ENCODE data around the gene STPG3.

STPG3 gene

DNA sequence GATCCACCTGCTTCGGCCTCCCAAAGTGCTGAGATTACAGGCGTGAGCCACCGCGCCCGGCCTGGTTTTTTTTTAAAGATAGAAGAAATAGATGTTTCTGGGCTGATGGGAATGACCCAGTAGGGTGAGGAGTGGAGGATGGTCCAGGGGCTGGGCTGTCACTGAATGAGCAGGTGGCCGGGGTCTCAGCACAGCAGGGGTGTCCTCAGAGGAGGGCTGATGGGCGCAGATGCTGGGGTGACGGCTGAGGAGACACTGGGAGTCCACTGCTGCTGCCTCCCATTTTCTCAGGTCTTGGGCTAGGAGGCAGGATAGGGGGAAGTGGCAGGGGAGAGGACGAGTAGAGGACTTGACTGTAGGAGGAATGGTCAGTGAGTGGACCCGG is 24.1 kb downstream of the STPG3 start:
- Histone ChIP-seq H3K9ac (ENCODE audit: low read length) (no peak overlapping the region), H3K4me3 (ENCODE audit: low read length) (no peak overlapping the region), H3K27me3 (replicated peaks; ENCODE audit: control insufficient read depth, insufficient read depth, low read length) (peaks cover 9% of the 10 kb centered on the region), H3K4me1 (ENCODE audit: control insufficient read depth, insufficient read depth, low read length) (peaks cover 23% of the 10 kb centered on the region), H3K9me3 (ENCODE audit: control insufficient read depth, low read length) (no peaks in the 10 kb centered on the region), H3K36me3 (ENCODE audit: control insufficient read depth, insufficient read depth, low read length, severe bottlenecking) (peaks cover 8% of the 10 kb centered on the region)
- no peak for DNase-seq (ENCODE audit: low read depth)

DNA sequence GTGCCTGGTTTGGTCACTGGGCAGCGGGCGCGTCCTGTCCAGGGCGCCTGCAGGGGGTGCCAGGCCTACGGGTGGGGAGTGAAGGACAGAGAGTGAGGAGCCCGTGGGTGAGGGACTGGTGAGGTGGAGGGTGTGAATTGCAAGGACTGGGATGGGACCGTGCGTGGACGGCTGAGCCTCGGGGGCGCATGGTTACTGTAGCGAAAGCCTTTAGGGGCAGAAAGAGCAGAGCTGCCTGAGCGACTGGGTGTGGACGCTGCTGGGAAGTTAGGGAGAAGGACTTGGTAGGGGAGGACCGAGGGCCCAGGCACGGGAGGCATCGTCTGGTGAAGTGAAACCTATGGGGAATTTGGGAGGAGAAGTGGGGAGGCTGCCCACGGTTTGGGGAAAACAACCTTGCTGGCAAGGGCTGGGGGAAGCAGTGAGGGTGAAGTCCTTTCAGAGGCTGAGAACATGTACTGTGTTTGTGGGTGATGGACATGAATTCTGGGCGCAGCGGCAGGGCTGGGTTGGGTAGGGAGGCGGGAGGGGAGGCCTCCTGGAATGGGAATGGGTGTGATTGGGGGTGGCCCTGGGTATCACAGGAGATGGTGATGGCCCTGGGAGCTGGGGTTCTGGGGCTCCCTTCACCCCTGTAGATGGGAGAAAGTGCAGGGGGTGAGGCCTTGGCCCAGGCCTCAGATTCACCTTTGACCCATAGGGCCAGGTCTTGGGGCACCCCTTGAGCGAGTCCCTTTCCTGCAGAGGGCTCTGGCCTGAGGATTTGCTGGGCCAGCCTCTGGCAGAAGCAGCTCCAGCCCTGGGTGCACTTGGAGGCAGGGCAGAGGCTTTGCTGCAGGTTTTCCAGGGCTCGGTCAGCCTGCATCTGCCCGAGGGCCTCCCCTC is 24.7 kb downstream of the STPG3 start:
- Histone ChIP-seq H3K4me1 (ENCODE audit: control insufficient read depth, insufficient read depth, low read length) (peaks cover 23% of the 10 kb centered on the region), H3K4me3 (ENCODE audit: low read length) (no peak overlapping the region), H3K27me3 (replicated peaks; ENCODE audit: control insufficient read depth, insufficient read depth, low read length) (peaks cover 14% of the 10 kb centered on the region), H3K9me3 (ENCODE audit: control insufficient read depth, low read length) (no peaks in the 10 kb centered on the region), H3K9ac (ENCODE audit: low read length) (no peak overlapping the region), H3K36me3 (ENCODE audit: control insufficient read depth, insufficient read depth, low read length, severe bottlenecking) (peaks cover 6% of the 10 kb centered on the region)
- DNase-seq (ENCODE audit: low read depth), result no peak

DNA sequence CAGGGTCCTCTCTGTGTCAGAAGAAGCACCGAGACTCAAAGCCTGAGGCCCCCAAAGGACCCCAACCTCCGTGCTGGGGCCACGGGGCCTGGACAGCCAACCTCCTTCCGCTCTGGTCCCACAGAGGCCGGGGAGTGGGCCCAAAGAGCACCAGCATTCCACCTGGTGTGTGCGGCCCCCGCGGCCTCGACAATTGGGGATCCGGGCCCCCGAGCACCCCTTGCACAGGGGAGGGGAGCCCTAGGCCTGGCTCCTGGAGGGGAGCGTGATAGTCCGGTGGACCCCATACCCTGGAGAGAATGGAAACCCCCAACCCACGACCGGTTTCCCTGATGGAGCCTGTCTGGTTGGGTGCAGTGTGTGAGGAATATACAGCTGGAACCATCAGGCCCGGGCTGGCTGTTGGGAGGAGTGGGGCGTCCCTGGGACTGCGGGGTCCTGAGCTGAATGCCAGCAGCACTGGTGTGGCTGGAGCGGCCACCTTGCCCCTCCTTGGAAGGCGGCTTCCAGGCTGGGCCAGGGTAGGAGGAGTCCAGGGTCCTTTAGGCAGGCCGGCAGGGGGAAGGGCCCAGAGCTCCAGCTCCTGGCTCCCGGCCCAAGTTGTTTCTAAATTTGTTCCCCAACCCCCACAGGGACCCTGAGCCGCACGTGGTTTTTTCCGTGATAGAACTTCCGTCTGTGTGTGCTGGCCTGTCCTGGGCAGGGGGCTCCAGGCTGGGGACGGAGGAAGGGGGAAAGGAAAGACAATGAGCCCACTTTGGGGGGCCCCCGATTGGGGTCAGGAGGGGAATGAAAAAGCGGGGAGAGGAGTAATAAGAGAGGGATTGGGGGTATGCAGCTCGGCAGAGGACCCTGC is 25.6 kb downstream of the STPG3 start:
- DNase-seq (ENCODE audit: low read depth), result peak; percentile 80

DNA sequence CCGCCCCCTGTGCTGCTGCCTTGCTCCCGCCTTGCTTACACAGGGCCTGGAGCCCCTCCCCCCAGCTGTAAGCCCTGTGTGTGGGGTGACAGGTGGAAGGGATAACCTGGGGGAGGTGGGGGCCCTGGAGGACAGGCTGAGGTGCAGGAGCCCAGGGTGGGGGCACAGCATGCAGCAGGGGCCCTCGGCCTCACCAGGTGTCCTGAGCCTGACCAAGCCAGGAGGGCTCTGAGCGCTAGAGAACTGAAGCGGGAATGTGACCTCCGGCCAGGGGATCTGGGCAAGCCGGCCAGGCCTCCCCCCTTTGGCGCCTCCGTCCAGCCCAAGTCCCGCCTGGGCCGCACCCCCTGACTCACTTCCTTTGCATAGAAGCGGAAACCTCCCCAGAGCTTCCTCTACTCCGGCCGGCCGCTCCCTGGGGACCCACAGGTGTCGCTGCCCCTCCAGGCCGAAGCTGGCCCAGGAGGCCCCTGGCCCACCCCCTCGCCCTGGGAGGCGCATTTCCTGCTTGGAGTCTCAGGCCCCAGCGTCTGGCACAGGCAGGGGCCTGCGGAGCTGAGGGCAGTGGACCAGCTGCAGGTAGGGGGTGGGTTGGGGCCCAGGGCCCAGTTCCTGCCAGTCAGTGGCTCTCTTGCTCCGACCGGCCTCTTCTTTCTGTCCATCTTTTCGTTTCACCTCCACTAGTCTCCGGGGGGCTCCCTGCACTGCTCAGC is 26.4 kb downstream of the STPG3 start, which contains the start of gene TOR4A:
TOR4A (plus strand) TSS at position 398 of the 713 bp plus-strand sequence. CDS start 964 bp downstream, outside the sequence.
- peak within 1 kb of the TSS; percentile 61 for H3K4me3 ChIP-seq (ENCODE audit: low read length)
- peaks cover 14% of the 10 kb centered on the region for H3K27me3 ChIP-seq (replicated peaks; ENCODE audit: control insufficient read depth, insufficient read depth, low read length)
- DNase-seq (ENCODE audit: low read depth), result peak; percentile 92
- H3K36me3 ChIP-seq (ENCODE audit: control insufficient read depth, insufficient read depth, low read length, severe bottlenecking), result no peaks in the 10 kb centered on the region
- H3K9ac ChIP-seq (ENCODE audit: low read length), result peak within 1 kb of the TSS; percentile 63
- no peaks in the 10 kb centered on the region for H3K9me3 ChIP-seq (ENCODE audit: control insufficient read depth, low read length)
- H3K4me1 ChIP-seq (ENCODE audit: control insufficient read depth, insufficient read depth, low read length), result peaks cover 23% of the 10 kb centered on the region

More for the DNA sequence above, 25.6 kb downstream of the STPG3 start:
- H3K4me3 ChIP-seq (ENCODE audit: low read length), result peak overlapping the region; percentile 61
- H3K9me3 ChIP-seq (ENCODE audit: control insufficient read depth, low read length), result no peaks in the 10 kb centered on the region
- no peaks in the 10 kb centered on the region for H3K36me3 ChIP-seq (ENCODE audit: control insufficient read depth, insufficient read depth, low read length, severe bottlenecking)
- H3K9ac ChIP-seq (ENCODE audit: low read length), result peak overlapping the region; percentile 63
- H3K4me1 ChIP-seq (ENCODE audit: control insufficient read depth, insufficient read depth, low read length), result peaks cover 23% of the 10 kb centered on the region
- H3K27me3 ChIP-seq (replicated peaks; ENCODE audit: control insufficient read depth, insufficient read depth, low read length), result peaks cover 14% of the 10 kb centered on the region

DNA sequence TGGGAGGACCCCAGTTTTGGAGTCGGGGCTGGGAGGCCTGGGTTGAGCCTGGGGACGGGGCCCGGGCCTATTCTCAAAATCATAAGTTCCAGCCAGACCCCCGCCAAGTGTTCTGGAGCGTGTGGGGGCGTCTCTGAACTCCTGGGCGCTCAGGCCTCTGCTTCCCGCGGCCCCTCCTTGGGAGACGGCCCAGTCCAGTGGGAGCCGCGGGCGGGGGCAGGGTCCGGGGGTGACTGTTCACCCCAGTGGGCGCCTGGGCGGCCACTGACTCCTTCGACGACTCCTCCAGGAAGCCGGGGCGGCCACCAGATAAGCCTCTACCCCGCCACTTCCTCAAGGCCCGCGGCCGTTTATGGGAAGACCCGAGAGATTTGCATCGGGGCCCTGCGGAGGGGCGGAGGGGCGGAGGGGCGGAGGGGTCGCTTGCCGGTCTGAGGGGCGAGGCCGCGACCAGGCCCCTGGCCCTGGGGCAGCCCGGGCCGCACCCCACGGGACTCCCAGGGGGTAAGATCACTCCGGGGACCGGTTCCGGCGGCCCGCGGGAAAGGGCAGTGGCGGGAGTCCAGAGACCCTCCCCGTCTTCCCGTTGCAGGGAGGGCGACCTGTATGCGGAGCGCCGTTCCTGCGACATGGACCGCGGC is 27.1 kb downstream of the STPG3 start:
- peak; percentile 51 for DNase-seq (ENCODE audit: low read depth)
- H3K36me3 ChIP-seq (ENCODE audit: control insufficient read depth, insufficient read depth, low read length, severe bottlenecking), result no peaks in the 10 kb centered on the region
- peaks cover 23% of the 10 kb centered on the region for H3K4me1 ChIP-seq (ENCODE audit: control insufficient read depth, insufficient read depth, low read length)
- H3K27me3 ChIP-seq (replicated peaks; ENCODE audit: control insufficient read depth, insufficient read depth, low read length), result peaks cover 14% of the 10 kb centered on the region
- H3K9ac ChIP-seq (ENCODE audit: low read length), result peak overlapping the region; percentile 34
- H3K4me3 ChIP-seq (ENCODE audit: low read length), result peak overlapping the region; percentile 61
- H3K9me3 ChIP-seq (ENCODE audit: control insufficient read depth, low read length), result no peaks in the 10 kb centered on the region

DNA sequence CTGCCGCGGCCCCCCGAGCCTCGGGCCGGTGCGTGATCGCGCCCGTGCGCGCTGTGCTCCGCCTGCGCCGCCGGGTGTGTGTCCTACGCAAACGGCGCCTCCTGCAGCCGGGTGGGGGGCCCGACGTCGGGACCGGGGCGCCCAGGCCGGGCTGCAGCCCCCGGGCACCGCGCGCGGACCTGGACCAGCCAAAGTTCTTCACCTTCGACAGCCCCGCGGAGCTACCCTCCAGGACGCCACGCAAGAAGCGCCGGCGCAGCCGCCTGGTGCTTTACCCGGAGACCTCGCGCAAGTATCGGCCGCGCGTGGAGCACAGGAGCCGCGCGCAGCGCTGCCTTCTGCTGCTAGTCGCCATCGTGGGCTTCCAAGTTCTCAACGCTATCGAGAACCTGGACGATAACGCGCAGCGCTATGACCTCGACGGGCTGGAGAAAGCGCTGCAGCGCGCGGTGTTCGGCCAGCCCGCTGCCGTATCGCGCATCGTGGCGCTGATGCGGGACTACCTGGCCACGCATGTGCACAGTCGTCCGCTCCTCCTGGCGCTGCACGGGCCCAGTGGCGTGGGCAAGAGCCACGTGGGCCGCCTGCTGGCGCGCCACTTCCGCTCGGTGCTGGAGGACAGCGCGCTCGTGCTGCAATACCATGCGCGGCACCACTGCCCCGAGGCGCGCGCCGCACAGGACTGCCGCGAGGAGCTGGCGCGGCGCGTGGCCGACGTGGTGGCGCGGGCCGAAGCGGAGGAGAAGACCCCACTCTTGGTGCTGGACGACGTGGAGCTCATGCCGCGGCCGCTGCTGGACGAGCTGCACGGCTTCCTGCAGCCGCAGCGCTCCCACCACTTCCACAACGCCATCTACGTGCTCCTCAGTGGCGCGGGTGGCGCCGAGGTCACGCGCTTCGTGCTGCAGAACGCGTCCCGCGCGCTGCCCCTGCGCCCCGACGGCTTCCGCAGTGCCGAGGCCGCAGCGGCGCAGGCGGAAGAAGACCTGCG is 27.9 kb downstream of the STPG3 start:
- H3K36me3 ChIP-seq (ENCODE audit: control insufficient read depth, insufficient read depth, low read length, severe bottlenecking), result no peaks in the 10 kb centered on the region
- no peaks in the 10 kb centered on the region for H3K9me3 ChIP-seq (ENCODE audit: control insufficient read depth, low read length)
- no peak overlapping the region for H3K4me3 ChIP-seq (ENCODE audit: low read length)
- DNase-seq (ENCODE audit: low read depth), result no peak
- peaks cover 14% of the 10 kb centered on the region for H3K27me3 ChIP-seq (replicated peaks; ENCODE audit: control insufficient read depth, insufficient read depth, low read length)
- no peak overlapping the region for H3K9ac ChIP-seq (ENCODE audit: low read length)
- H3K4me1 ChIP-seq (ENCODE audit: control insufficient read depth, insufficient read depth, low read length), result peaks cover 23% of the 10 kb centered on the region

DNA sequence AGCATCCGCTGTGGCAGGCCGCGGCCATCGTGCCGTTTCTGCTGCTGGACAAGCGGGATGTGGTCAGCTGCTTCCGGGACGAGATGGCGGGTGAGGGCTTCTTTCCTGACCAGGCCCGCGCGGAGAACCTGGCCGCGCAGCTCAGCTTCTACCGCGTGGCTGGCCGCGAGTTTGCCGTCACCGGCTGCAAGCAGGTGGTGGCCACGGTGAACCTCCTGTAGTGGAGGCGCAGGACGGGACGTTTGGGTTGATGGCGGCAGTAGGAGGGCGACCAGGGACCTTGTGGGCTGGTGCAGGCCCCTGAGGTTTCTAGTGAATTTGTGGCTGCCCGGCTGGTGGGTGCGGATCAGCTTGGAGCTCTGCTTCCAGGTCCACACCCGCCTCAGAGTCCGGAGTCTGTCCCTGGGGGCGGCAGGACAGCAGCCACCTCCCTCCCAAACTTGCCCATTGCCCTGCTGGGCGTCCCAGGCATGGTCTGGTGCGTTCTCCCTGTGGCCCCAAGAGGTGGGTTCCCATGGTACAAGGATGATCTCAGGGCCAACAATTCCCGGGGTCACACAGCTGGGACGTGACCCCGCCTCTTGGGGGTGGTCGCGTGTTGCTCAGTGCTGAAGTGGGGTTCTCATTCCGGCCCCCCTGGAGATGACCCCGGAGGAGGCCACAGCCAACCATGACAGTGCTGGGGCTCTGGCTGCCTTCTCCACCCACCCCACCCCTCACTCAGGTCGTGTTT is 28.8 kb downstream of the STPG3 start:
- Histone ChIP-seq H3K27me3 (replicated peaks; ENCODE audit: control insufficient read depth, insufficient read depth, low read length) (peaks cover 14% of the 10 kb centered on the region), H3K9ac (ENCODE audit: low read length) (no peak overlapping the region), H3K4me3 (ENCODE audit: low read length) (no peak overlapping the region), H3K36me3 (ENCODE audit: control insufficient read depth, insufficient read depth, low read length, severe bottlenecking) (no peaks in the 10 kb centered on the region), H3K9me3 (ENCODE audit: control insufficient read depth, low read length) (no peaks in the 10 kb centered on the region), H3K4me1 (ENCODE audit: control insufficient read depth, insufficient read depth, low read length) (peaks cover 23% of the 10 kb centered on the region)
- DNase-seq (ENCODE audit: low read depth), result no peak

DNA sequence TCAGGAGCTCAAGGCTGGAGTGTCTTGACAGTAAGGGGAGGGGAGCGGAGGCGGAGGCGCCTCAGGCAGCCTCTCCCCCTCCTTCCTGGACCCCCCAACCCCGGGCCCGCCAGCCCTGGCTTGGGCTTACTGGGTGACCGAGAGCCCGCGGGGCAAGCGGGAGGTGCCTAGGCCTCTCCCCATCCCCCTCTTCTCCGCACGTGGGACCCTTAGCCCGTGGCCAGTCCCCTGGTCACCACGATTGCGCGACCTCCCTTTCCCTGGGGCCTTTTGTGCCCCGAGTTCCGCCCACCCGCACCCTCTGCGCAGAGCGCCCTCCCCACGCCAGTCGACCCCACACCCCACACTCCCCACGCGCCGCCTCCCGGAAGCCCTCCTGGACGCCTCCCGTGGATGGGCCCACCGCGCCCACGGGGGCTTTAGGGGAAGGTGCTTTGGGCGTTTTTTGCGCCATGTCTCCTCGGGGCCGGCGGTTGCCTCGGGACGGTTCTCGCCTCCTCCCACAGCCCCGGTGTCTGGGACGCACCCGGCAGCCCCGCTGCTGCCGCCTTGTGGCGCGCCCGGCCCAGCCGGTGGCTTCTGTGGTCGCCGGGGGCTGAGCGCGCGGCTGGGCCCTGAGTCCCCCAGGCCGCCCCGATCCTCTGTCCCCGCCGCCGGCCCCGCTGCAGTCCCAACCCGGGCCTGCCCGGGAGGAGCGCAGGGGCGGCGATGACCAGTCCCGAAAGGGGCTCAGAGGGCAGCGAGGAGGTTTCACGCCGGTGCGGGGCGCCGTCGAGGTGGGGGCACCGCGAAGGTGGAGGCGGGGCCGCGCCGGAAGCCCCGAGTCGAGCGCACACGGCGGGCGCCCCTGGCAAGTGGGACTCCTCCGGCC is 29.6 kb downstream of the STPG3 start:
- no peak for DNase-seq (ENCODE audit: low read depth)
- H3K4me3 ChIP-seq (ENCODE audit: low read length), result no peak overlapping the region
- H3K9ac ChIP-seq (ENCODE audit: low read length), result no peak overlapping the region

More for the DNA sequence above, 29.6 kb downstream of the STPG3 start:
- Histone ChIP-seq H3K36me3 (ENCODE audit: control insufficient read depth, insufficient read depth, low read length, severe bottlenecking) (no peaks in the 10 kb centered on the region), H3K4me1 (ENCODE audit: control insufficient read depth, insufficient read depth, low read length) (peaks cover 21% of the 10 kb centered on the region), H3K27me3 (replicated peaks; ENCODE audit: control insufficient read depth, insufficient read depth, low read length) (peaks cover 14% of the 10 kb centered on the region), H3K9me3 (ENCODE audit: control insufficient read depth, low read length) (no peaks in the 10 kb centered on the region)
